Esophagus squamous epithelium (tissue), 4 donors: ENCODE data around the gene VANGL2.

Experiments used
- CTCF ChIP-seq, 6 experiments: fragments of 450-650 bp in 4 of 6; fragments of 200-600 bp in 2 of 6; sonication (generic) in 2 of 6; IDR thresholded peaks; one replicate each; pipeline ENCODE4 v1.5.1; 2016 to 2019; ENCODE audit warnings: antibody characterized with exemption in 6 of 6, mild to moderate bottlenecking in 4 of 6, moderate library complexity in 4 of 6
- POLR2A ChIP-seq, 4 donors: fragments of 450-650 bp; IDR thresholded peaks; one replicate each; pipeline ENCODE4 v1.6.1; 2017; ENCODE audit warnings: antibody characterized with exemption in 4 of 4, mild to moderate bottlenecking in 4 of 4, moderate library complexity in 3 of 4

GRCh38 chr1:160414881-160415280, 14.5 kb downstream of the VANGL2 start:
- TF ChIP-seq CTCF (IDR thresholded peaks at IDR 0.05) (no peak), POLR2A (IDR thresholded peaks at IDR 0.05) (no peak)
